ENCODE data around the gene ECE2.

- TF ChIP-seq, protein P1, sequence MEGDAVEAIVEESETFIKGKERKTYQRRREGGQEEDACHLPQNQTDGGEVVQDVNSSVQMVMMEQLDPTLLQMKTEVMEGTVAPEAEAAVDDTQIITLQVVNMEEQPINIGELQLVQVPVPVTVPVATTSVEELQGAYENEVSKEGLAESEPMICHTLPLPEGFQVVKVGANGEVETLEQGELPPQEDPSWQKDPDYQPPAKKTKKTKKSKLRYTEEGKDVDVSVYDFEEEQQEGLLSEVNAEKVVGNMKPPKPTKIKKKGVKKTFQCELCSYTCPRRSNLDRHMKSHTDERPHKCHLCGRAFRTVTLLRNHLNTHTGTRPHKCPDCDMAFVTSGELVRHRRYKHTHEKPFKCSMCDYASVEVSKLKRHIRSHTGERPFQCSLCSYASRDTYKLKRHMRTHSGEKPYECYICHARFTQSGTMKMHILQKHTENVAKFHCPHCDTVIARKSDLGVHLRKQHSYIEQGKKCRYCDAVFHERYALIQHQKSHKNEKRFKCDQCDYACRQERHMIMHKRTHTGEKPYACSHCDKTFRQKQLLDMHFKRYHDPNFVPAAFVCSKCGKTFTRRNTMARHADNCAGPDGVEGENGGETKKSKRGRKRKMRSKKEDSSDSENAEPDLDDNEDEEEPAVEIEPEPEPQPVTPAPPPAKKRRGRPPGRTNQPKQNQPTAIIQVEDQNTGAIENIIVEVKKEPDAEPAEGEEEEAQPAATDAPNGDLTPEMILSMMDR (IDR thresholded peaks at IDR 0.05) = no peak
- no peak for TF ChIP-seq POLR2A (IDR thresholded peaks at IDR 0.05)
These were observed 481 bp upstream of the ECE2 start for GRCh38 chr3:184275381-184275701.

Data from tibial nerve (tissue), 3 donors.